H1 (cell line): ENCODE measurements around the gene DLX5. TPM values are rescaled to one million over a fixed set of nuclear protein-coding genes. Genes with fewer than 3 reads are reported as not detected.

Source experiments
- CBX5 ChIP-seq: fragments of 300-800, 300-1000 bp; sonication (generic); IDR thresholded peaks from 2 replicates; pipeline ENCODE4 v1.7.1; 2016; ENCODE audit warnings: antibody characterized with exemption, low read length, low read depth
- CHD1 ChIP-seq: IDR thresholded peaks from 2 replicates; pipeline ENCODE4 v1.6.1; 2012; ENCODE audit warnings: low read depth, low read length, improper control_type of control experiment
- CHD2 ChIP-seq: IDR thresholded peaks from 2 replicates; pipeline ENCODE4 v1.6.1; 2012; ENCODE audit warnings: low read length, improper control_type of control experiment
- CTBP2 ChIP-seq: IDR thresholded peaks from 2 replicates; pipeline ENCODE4 v1.7.0; 2011; ENCODE audit warnings: borderline replicate concordance, mild to moderate bottlenecking, moderate library complexity, mixed read lengths, low read length; ENCODE audit not compliant: insufficient read depth, insufficient read length
- EGR1 ChIP-seq: IDR thresholded peaks from 2 replicates; pipeline ENCODE4 v1.6.1; 2011; ENCODE audit warnings: low read depth, low read length, borderline replicate concordance
- EP300 ChIP-seq, 2 experiments: IDR thresholded peaks; 1 replicate in 1 of 2; 2 replicates in 1 of 2; pipeline ENCODE4 v1.6.1; 2011 to 2012; ENCODE audit warnings: low read depth in 2 of 2, low read length in 2 of 2, mild to moderate bottlenecking in 2 of 2, borderline replicate concordance in 1 of 2, inconsistent platforms in 1 of 2, moderate library complexity in 1 of 2
- EZH2 ChIP-seq: fragments of 200-600 bp; sonication (generic); IDR thresholded peaks from 2 replicates; pipeline ENCODE4 v1.7.1; 2012; ENCODE audit warnings: low read depth, mild to moderate bottlenecking, moderate library complexity, low read length, inconsistent platforms; ENCODE audit not compliant: severe bottlenecking
- HDAC6 ChIP-seq: IDR thresholded peaks from one replicate; pipeline ENCODE4 v1.7.1; 2012; ENCODE audit warnings: low read depth, mild to moderate bottlenecking, inconsistent platforms, low read length, moderate library complexity
- KDM4A ChIP-seq: IDR thresholded peaks from one replicate; pipeline ENCODE4 v1.7.1; 2012; ENCODE audit warnings: low read depth, mild to moderate bottlenecking, moderate library complexity, low read length, inconsistent platforms; ENCODE audit not compliant: severe bottlenecking
- KDM5A ChIP-seq: fragments of 200-600 bp; IDR thresholded peaks from 2 replicates; pipeline ENCODE4 v1.7.1; 2012; ENCODE audit warnings: mild to moderate bottlenecking, low read length, inconsistent platforms, mixed read lengths
- NRF1 ChIP-seq: IDR thresholded peaks from 2 replicates; pipeline ENCODE4 v1.6.1; 2011; ENCODE audit warnings: mild to moderate bottlenecking, low read depth, low read length, improper control_type of control experiment
- PHF8 ChIP-seq: fragments of 200-600 bp; sonication (generic); conservative IDR thresholded peaks from 2 replicates; pipeline ENCODE4 v1.7.1; 2012; ENCODE audit warnings: low read depth, mild to moderate bottlenecking, inconsistent platforms, low read length, moderate library complexity
- POLR2A ChIP-seq, 2 experiments: IDR thresholded peaks; 1 replicate in 1 of 2; 2 replicates in 1 of 2; pipeline ENCODE4 v1.6.1; 2011; ENCODE audit warnings: low read depth in 2 of 2, low read length in 2 of 2, mild to moderate bottlenecking in 2 of 2; ENCODE audit errors: control extremely low read depth in 1 of 2
- POLR2AphosphoS5 ChIP-seq: IDR thresholded peaks from 2 replicates; pipeline ENCODE4 v1.6.1; 2011; ENCODE audit warnings: low read depth, low read length
- RNF2 ChIP-seq: fragments of 200-900, 300-1000 bp; sonication (generic); IDR thresholded peaks from 2 replicates; pipeline ENCODE4 v1.7.1; 2016; ENCODE audit warnings: borderline replicate concordance, low read depth, mild to moderate bottlenecking, antibody characterized with exemption, low read length; ENCODE audit not compliant: poor library complexity, severe bottlenecking; ENCODE audit errors: missing control alignments
- SAP30 ChIP-seq: fragments of 300-600 bp; sonication (generic); IDR thresholded peaks from 2 replicates; pipeline ENCODE4 v1.7.1; 2012; ENCODE audit warnings: low read length, moderate library complexity, mild to moderate bottlenecking, inconsistent platforms; ENCODE audit not compliant: insufficient read depth, insufficient replicate concordance
- SIN3A ChIP-seq, 2 experiments: IDR thresholded peaks in 1 of 2; conservative IDR thresholded peaks in 1 of 2; 2 replicates each; pipeline ENCODE4 v1.6.1; 2011 to 2012; ENCODE audit warnings: low read length in 2 of 2, improper control_type of control experiment in 1 of 2, low read depth in 1 of 2, mild to moderate bottlenecking in 1 of 2
- SIX5 ChIP-seq: IDR thresholded peaks from 2 replicates; pipeline ENCODE4 v1.6.1; 2011; ENCODE audit warnings: mild to moderate bottlenecking, low read depth, low read length
- SP1 ChIP-seq: IDR thresholded peaks from 2 replicates; pipeline ENCODE4 v1.6.1; 2011; ENCODE audit warnings: low read depth, low read length
- SUZ12 ChIP-seq: fragments of 200-600 bp; sonication (generic); IDR thresholded peaks from 2 replicates; pipeline ENCODE4 v1.6.1; 2012; ENCODE audit warnings: mild to moderate bottlenecking, inconsistent platforms, low read length, moderate library complexity, mixed read lengths
- TAF1 ChIP-seq: IDR thresholded peaks from 2 replicates; pipeline ENCODE4 v1.6.1; 2011; ENCODE audit warnings: mild to moderate bottlenecking, low read depth, low read length
- TAF7 ChIP-seq: optimal IDR thresholded peaks from 2 replicates; pipeline ENCODE3; 2011; ENCODE audit warnings: low read depth, mild to moderate bottlenecking, inconsistent platforms, low read length, moderate library complexity, borderline replicate concordance
- TEAD4 ChIP-seq: IDR thresholded peaks from 2 replicates; pipeline ENCODE4 v1.6.1; 2012; ENCODE audit warnings: low read depth, low read length, inconsistent platforms, mixed read lengths
- YY1 ChIP-seq: IDR thresholded peaks from 2 replicates; pipeline ENCODE4 v1.6.1; 2011; ENCODE audit warnings: low read depth, mild to moderate bottlenecking, low read length
- polyA plus RNA-seq, 7 experiments: library from polyadenylated mRNA; depleted of rRNA in 3 of 7; stranded (reverse) in 5 of 7; unstranded in 2 of 7; fragments of >200 nt in 5 of 7; fragments of 200-250 nt in 2 of 7; gene quantifications; 1 replicate in 5 of 7; 2 replicates in 1 of 7; 4 replicates in 1 of 7; pipeline versions ENCODE4 v1.2.1 to v1.2.3, GENCODE V29; 2011 to 2013; ENCODE audit warnings: missing spikeins in 2 of 7, mixed read lengths in 2 of 7
- total RNA-seq: library from RNA; stranded (reverse); fragmentation: NEBNext Ultra II Directional; extraction: Animal tissue kit (Norgen Biotek cat#: 25700); gene quantifications from 2 replicates; pipeline ENCODE4 v1.2.1, GENCODE V29; 2021

The DLX5 gene
- total and polyA plus RNA-seq, 2 of the 8 experiments (the other 6 are each of a cell fraction or from before 2014, with no cell fraction given): not detected

DNA sequence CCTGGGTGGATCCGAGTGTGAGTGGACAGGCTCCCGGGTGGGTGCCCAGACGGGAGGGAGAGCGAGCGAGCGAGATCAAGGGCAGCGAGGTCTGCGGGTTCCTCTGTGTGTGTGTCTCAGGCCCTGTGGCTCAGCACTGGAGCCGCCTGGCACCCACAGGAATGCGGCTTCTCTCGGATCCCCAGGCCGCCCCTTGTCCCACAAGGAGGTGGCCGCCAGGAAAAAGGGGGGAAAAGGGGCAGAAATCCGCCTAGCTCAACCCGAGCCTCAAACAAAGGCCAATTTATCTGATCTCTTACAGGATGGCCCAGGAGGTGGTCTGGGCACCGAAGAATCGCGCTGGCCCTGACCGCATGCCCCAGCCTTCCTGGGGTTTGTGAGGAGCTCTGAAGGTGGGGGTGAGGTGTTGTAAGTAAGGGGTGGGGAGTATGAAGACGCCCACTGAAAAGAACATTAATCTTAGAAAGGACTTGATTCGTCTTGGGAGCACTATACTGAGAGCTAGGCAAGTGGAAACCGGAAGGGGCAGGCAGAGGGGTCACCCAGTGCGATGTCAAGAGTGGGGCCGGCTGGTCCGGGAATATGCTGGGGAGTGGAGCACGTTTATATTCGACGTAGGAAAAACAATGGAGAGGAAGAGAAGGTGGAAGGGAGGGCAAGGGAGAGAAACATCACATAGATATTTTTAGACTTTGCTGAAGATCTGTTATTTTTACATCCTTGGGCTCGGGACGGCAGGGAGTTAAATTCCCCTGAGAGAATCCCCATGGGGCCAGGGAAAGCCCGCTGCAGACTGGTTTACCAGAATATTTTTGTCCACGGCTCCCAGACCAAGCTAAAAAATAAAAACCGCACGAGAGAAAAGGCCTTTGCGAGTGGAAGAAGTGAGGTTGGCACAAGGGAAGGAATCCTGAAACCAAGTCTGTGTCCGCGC lies 7.2 kb downstream of the DLX5 start (continued):
- TF ChIP-seq POLR2AphosphoS5 (no peak), YY1 (no peak), CHD2 (no peak), KDM5A (no peak), RNF2 (peak; percentile 89), POLR2A (IDR thresholded peaks at IDR 0.05; ENCODE audit: control extremely low read depth in 1 of 2, low read depth in 2 of 2, low read length in 2 of 2) (no peak), SP1 (0 out of 2 replicates have a peak, but pooled peaks have one; percentile 5), CTBP2 (no peak), EP300 (IDR thresholded peaks at IDR 0.05; ENCODE audit: borderline replicate concordance in 1 of 2, low read depth in 2 of 2, low read length in 2 of 2) (no peak), NRF1 (no peak), TAF1 (no peak), SUZ12 (peak; percentile 71; the same call in 1 of the 2 replicates), SIX5 (no peak), EZH2 (peak; percentile 91), CHD1 (no peak), CBX5 (no peak), TEAD4 (no peak), SIN3A (conservative IDR thresholded peaks at IDR 0.05 in 1 of 2, IDR thresholded peaks at IDR 0.05 in 1 of 2; ENCODE audit: low read depth in 1 of 2, low read length in 2 of 2) (no peak), KDM4A (no peak), EGR1 (no peak), PHF8 (no peak), TAF7 (no peak), HDAC6 (no peak), SAP30 (no peak)
